K562 (cell line): ENCODE measurements around the gene MIDN. TPM values are rescaled to one million over a fixed set of nuclear protein-coding genes. Genes with fewer than 3 reads are reported as not detected.
A peak's percentile ranks its signal among the peaks of the same experiment; 100 is the strongest.

ENCODE experiments used
- BCL6 ChIP-seq: fragments of 250-450 bp; sonication (Bioruptor Pico); IDR thresholded peaks from 2 replicates; pipeline ENCODE4 v1.4.0; 2020
- CBX5 ChIP-seq: IDR thresholded peaks from 2 replicates; pipeline ENCODE4 v1.6.1; 2014; ENCODE audit warnings: low read depth, borderline replicate concordance
- ESRRB ChIP-seq: fragments of 250-450 bp; sonication (Bioruptor Pico); IDR thresholded peaks from 2 replicates; pipeline ENCODE4 v1.5.0; 2020; ENCODE audit warnings: mild to moderate bottlenecking, moderate library complexity, borderline replicate concordance
- ZNF23 ChIP-seq: fragments of 250-450 bp; sonication (Bioruptor Pico); IDR thresholded peaks from 2 replicates; pipeline ENCODE4 v1.4.0; 2020; ENCODE audit warnings: mild to moderate bottlenecking
- ZNF24 ChIP-seq: fragments of 450-650 bp; IDR thresholded peaks from 2 replicates; pipeline ENCODE4 v1.6.1; 2016
- polyA plus RNA-seq, 8 experiments: library from polyadenylated mRNA; depleted of rRNA in 4 of 8; stranded (reverse) in 5 of 8; unstranded in 3 of 8; fragments of >200 nt; fragmentation: Nextera tagmentation in 2 of 8; fragmentation: Illumina TruSeq in 1 of 8; extraction: Ambion mirVana in 2 of 8; extraction: Trizol in 1 of 8; gene quantifications; 2 replicates each; pipeline versions ENCODE4 v1.2.1 to v1.2.3, GENCODE V29; 2011 to 2014; ENCODE audit warnings: inconsistent platforms in 1 of 8, missing spikeins in 1 of 8
- total RNA-seq, 7 experiments: library from RNA; depleted of rRNA in 6 of 7; stranded (reverse); fragments of >200 nt in 6 of 7; fragmentation: Illumina TruSeq in 2 of 7; extraction: Trizol in 2 of 7; gene quantifications; 2 replicates each; pipeline versions ENCODE4 v1.2.1 to v1.2.3, GENCODE V29; 2011 to 2021; ENCODE audit warnings: low replicate concordance in 1 of 7
- TF ChIP-seq, protein P1 (sequence below), 3 experiments: fragments of 200-800 bp in 1 of 3; sonication (Bioruptor generic) in 1 of 3; sonication (generic) in 1 of 3; formaldehyde crosslinking in 1 of 3; IDR thresholded peaks; 2 replicates each; pipeline versions ENCODE4 v1.6.1 to v1.8.0; 2016 to 2022; ENCODE audit warnings: mild to moderate bottlenecking in 2 of 3, missing compliant biosample characterization in 2 of 3, missing genetic modification characterization in 2 of 3, missing genetic modification reagents in 1 of 3
- TF ChIP-seq, protein P2 (sequence below): fragments of 450-650 bp; IDR thresholded peaks from 2 replicates; pipeline ENCODE4 v1.6.1; 2017; ENCODE audit warnings: mild to moderate bottlenecking, moderate library complexity
- TF ChIP-seq, protein P3 (sequence below): fragments of 450-650 bp; IDR thresholded peaks from 2 replicates; pipeline ENCODE4 v1.6.1; 2014; ENCODE audit warnings: low read depth, mild to moderate bottlenecking, moderate library complexity, borderline replicate concordance
- TF ChIP-seq, protein P4 (sequence below): fragments of 200-400 bp; formaldehyde crosslinking; IDR thresholded peaks from 2 replicates; pipeline ENCODE4 v1.6.1; 2017; ENCODE audit warnings: mild to moderate bottlenecking, low read depth, low read length, moderate library complexity
- TF ChIP-seq, protein P5 (sequence below): fragments of 250-450 bp; sonication (Bioruptor Pico); IDR thresholded peaks from 2 replicates; pipeline ENCODE4 v1.5.0; 2021
- TF ChIP-seq, protein P6 (sequence below): fragments of 250-450 bp; sonication (Bioruptor Pico); IDR thresholded peaks from 2 replicates; pipeline ENCODE4 v1.8.0; 2022; ENCODE audit warnings: inconsistent platforms, mild to moderate bottlenecking, moderate library complexity, borderline replicate concordance

The MIDN gene
- total and polyA plus RNA-seq, 9 of the 15 experiments (the other 6 are each of a cell fraction or from before 2014, with no cell fraction given), result 0.17 to 120 (median 10.1) TPM

DNA sequence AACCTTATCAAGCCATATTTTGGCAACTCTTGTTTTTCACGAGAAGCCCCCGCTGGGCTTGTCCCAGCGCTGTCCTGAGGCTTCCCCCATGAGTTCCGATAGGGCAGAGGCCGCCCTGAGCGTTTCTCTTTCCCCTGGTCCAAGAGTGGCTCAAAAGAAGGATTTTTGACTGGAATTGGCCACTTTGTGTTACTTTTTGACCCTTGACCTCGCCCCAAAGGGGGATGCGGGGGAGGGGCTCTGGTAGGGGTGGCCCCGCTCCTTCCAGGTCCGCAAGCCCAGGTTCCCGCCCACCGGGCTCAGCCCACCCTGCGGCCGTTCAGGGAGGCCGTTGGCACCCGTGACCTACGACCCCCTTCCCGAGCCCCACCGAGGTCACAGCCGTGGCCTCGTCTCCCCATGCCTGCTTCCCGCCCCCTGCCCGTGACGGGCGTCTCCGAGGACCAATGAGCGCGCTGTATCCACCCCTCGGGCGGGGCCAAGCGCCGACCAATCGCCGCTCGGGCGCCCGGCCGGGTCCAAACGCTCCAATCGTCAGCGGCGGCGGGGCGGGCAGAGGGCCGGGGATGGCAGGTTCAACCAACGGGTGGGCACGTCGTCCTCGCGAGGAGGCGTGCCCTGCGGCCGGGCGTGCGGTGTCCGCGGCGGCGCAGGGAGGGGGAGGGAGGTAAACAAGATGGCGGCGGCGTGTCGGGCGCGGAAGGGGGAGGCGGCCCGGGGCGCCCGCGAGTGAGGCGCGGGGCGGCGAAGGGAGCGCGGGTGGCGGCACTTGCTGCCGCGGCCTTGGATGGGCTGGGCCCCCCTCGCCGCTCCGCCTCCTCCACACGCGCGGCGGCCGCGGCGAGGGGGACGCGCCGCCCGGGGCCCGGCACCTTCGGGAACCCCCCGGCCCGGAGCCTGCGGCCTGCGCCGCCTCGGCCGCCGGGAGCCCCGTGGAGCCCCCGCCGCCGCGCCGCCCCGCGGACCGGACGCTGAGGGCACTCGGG is 43.0 kb upstream of the MIDN start, which contains the start of gene STK11 (continued):
- TF ChIP-seq, protein P1, sequence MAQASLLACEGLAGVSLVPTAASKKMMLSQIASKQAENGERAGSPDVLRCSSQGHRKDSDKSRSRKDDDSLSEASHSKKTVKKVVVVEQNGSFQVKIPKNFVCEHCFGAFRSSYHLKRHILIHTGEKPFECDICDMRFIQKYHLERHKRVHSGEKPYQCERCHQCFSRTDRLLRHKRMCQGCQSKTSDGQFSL (CRISPR knock-in tag; IDR thresholded peaks at IDR 0.05), result no peak
- TF ChIP-seq, protein P1 (tag; IDR thresholded peaks at IDR 0.05), result peak in 1 of 2 experiments; percentile 72; a peak in 1 of 4 replicates
- TF ChIP-seq, protein P2, sequence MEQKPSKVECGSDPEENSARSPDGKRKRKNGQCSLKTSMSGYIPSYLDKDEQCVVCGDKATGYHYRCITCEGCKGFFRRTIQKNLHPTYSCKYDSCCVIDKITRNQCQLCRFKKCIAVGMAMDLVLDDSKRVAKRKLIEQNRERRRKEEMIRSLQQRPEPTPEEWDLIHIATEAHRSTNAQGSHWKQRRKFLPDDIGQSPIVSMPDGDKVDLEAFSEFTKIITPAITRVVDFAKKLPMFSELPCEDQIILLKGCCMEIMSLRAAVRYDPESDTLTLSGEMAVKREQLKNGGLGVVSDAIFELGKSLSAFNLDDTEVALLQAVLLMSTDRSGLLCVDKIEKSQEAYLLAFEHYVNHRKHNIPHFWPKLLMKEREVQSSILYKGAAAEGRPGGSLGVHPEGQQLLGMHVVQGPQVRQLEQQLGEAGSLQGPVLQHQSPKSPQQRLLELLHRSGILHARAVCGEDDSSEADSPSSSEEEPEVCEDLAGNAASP, result no peak
- TF ChIP-seq BCL6 (CRISPR knock-in tag) (0 out of 2 replicates have a peak, but pooled peaks have one; percentile 7), ZNF24 (no peak), ESRRB (no peak), CBX5 (no peak), ZNF23 (CRISPR knock-in tag) (no peak)
- TF ChIP-seq, protein P3, sequence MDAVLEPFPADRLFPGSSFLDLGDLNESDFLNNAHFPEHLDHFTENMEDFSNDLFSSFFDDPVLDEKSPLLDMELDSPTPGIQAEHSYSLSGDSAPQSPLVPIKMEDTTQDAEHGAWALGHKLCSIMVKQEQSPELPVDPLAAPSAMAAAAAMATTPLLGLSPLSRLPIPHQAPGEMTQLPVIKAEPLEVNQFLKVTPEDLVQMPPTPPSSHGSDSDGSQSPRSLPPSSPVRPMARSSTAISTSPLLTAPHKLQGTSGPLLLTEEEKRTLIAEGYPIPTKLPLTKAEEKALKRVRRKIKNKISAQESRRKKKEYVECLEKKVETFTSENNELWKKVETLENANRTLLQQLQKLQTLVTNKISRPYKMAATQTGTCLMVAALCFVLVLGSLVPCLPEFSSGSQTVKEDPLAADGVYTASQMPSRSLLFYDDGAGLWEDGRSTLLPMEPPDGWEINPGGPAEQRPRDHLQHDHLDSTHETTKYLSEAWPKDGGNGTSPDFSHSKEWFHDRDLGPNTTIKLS, result no peak
- TF ChIP-seq, protein P4, sequence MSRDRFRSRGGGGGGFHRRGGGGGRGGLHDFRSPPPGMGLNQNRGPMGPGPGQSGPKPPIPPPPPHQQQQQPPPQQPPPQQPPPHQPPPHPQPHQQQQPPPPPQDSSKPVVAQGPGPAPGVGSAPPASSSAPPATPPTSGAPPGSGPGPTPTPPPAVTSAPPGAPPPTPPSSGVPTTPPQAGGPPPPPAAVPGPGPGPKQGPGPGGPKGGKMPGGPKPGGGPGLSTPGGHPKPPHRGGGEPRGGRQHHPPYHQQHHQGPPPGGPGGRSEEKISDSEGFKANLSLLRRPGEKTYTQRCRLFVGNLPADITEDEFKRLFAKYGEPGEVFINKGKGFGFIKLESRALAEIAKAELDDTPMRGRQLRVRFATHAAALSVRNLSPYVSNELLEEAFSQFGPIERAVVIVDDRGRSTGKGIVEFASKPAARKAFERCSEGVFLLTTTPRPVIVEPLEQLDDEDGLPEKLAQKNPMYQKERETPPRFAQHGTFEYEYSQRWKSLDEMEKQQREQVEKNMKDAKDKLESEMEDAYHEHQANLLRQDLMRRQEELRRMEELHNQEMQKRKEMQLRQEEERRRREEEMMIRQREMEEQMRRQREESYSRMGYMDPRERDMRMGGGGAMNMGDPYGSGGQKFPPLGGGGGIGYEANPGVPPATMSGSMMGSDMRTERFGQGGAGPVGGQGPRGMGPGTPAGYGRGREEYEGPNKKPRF, result no peak
- TF ChIP-seq, protein P5, sequence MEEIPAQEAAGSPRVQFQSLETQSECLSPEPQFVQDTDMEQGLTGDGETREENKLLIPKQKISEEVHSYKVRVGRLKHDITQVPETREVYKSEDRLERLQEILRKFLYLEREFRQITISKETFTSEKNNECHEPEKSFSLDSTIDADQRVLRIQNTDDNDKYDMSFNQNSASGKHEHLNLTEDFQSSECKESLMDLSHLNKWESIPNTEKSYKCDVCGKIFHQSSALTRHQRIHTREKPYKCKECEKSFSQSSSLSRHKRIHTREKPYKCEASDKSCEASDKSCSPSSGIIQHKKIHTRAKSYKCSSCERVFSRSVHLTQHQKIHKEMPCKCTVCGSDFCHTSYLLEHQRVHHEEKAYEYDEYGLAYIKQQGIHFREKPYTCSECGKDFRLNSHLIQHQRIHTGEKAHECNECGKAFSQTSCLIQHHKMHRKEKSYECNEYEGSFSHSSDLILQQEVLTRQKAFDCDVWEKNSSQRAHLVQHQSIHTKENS (CRISPR knock-in tag), result no peak
- TF ChIP-seq, protein P6, sequence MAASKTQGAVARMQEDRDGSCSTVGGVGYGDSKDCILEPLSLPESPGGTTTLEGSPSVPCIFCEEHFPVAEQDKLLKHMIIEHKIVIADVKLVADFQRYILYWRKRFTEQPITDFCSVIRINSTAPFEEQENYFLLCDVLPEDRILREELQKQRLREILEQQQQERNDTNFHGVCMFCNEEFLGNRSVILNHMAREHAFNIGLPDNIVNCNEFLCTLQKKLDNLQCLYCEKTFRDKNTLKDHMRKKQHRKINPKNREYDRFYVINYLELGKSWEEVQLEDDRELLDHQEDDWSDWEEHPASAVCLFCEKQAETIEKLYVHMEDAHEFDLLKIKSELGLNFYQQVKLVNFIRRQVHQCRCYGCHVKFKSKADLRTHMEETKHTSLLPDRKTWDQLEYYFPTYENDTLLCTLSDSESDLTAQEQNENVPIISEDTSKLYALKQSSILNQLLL, result no peak
